Fibroblast of mammary gland (primary cell): Measurements from ENCODE around the gene ACBD3.

ENCODE experiments used
- DNase-seq: peaks from one replicate; pipeline ENCODE4 v3.0.0-alpha.2; 2010; ENCODE audit warnings: low read depth
- H3K4me3 ChIP-seq: 2 replicates; pipeline ENCODE4 v1.5.1; 2011; ENCODE audit warnings: low read depth, mild to moderate bottlenecking, low read length, moderate library complexity; ENCODE audit not compliant: control insufficient read depth
- TF ChIP-seq, protein P1 (sequence below): conservative IDR thresholded peaks from 2 replicates; pipeline ENCODE4 v1.5.1; 2011; ENCODE audit warnings: low read depth, low read length, inconsistent platforms; ENCODE audit not compliant: control insufficient read depth, insufficient read depth

Gene ACBD3

GRCh38 chr1:226181996-226182714, 4.4 kb downstream of the ACBD3 start:
- TF ChIP-seq, protein P1, sequence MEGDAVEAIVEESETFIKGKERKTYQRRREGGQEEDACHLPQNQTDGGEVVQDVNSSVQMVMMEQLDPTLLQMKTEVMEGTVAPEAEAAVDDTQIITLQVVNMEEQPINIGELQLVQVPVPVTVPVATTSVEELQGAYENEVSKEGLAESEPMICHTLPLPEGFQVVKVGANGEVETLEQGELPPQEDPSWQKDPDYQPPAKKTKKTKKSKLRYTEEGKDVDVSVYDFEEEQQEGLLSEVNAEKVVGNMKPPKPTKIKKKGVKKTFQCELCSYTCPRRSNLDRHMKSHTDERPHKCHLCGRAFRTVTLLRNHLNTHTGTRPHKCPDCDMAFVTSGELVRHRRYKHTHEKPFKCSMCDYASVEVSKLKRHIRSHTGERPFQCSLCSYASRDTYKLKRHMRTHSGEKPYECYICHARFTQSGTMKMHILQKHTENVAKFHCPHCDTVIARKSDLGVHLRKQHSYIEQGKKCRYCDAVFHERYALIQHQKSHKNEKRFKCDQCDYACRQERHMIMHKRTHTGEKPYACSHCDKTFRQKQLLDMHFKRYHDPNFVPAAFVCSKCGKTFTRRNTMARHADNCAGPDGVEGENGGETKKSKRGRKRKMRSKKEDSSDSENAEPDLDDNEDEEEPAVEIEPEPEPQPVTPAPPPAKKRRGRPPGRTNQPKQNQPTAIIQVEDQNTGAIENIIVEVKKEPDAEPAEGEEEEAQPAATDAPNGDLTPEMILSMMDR = peak; percentile 48
- DNase-seq = peak; percentile 87

GRCh38 chr1:226176870-226177269, 9.7 kb downstream of the ACBD3 start:
- TF ChIP-seq, protein P1 = no peak
- DNase-seq = no peak
- H3K4me3 ChIP-seq = no peak overlapping the region

More at GRCh38 chr1:226181996-226182714, 4.4 kb downstream of the ACBD3 start:
- no peak overlapping the region for H3K4me3 ChIP-seq

GRCh38 chr1:226172589-226172988, 14.0 kb downstream of the ACBD3 start:
- H3K4me3 ChIP-seq = no peak overlapping the region
- TF ChIP-seq, protein P1 = no peak
- DNase-seq = no peak

GRCh38 chr1:226166341-226166740, 20.2 kb downstream of the ACBD3 start:
- TF ChIP-seq, protein P1 = no peak

GRCh38 chr1:226164154-226164553, 22.4 kb downstream of the ACBD3 start:
- H3K4me3 ChIP-seq = no peak overlapping the region
- no peak for DNase-seq
- TF ChIP-seq, protein P1 = no peak

More at GRCh38 chr1:226166341-226166740, 20.2 kb downstream of the ACBD3 start:
- no peak for DNase-seq
- no peak overlapping the region for H3K4me3 ChIP-seq

DNA sequence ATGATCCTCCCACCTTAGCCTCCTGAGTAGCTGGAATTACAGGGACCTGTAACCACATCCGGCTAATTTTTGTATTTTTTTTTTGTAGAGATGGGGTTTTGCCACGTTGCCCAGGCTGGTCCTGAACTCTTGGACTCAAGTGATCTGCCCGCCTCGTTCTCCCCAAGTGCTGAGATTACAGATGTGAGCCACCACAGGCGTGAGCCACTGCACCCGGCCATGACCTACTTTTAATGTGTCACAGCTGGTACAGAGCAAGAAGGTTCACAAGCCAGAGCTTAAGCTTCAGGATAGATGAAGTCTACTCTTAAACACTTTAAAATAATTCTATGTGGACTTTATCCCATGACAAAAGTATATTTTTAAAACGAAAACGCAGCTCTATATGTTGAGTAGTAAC, 23.6 kb downstream of the ACBD3 start:
- TF ChIP-seq, protein P1 = no peak
- H3K4me3 ChIP-seq = no peak overlapping the region
- no peak for DNase-seq
